Fibroblast of skin of right quadriceps (primary cell): ENCODE measurements around the gene RING1.
A peak's percentile ranks its signal among the peaks of the same experiment; 100 is the strongest.

Experiments used
- DNase-seq: peaks from one replicate; pipeline ENCODE4 v3.0.0-alpha.2; 2013

Gene RING1

DNA sequence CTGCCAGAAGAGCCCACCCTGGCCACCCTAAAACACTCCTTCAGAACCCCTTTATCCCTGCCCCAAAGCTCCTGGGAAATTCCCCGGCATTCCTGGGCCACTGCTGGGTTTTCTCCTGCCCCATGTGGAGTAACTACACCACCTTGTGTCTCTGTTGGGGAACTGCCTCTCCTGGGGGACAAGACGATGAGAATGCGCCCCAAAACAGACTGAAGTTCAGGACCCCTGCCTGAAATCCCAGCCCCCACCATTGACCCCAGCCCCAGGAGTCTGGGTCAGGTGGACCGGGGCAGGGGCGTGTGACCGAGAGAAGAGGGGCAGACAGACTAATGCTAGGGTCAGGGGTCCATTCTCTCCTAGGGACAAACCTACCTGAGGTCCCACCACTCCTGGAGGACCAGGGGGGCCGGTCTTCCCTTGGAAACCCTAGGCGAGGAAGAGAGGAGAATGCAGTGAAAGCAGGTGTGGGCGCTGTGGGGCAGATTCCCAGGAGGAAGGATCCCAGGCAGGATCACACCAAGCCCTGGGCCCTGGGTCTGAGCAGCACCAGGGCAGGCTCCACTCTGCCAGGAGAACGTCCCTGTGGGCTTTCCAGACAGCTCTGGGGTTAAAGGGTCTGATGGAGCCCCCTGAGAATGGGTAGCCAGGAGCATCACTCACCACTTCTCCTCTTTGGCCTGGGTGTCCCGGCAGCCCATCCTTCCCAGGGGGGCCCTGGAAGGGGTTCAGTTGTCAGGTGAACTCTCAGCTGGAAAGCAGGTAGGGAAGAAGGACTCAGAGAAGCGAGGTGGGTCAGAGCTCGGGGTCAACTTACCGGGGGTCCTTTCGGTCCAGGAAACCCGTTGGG is 35.4 kb upstream of the RING1 start:
- peak; percentile 22 for DNase-seq

DNA sequence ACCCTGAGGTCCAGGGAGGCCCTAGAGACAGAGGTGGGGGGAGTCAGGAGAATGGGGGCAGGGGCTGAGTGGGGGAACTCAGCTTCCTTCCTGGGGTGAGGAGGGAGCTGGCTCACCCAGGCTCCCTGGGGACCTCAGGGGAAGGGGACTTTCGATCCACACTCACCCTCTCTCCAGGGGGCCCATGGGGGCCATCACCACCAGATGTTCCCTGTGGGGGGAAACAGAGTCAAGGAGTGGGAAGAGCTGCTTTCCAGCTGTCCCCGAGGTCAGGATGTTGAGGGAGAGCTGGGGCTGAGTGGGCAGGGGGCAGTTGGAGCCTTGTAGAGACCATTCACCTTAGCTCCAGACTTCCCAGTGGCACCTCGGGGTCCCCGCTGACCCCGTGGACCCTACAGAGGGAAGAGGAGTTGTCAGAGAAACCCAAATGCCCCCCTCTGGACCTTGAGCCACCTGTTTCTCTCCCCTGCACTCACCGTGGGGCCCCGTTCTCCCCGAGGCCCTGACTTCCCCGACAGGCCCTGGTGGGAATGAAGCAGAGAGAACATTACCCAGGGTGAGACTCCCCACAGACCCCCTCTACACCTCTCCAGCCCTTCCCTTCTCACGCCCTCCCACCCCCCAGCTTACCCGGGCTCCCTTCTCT is 34.6 kb upstream of the RING1 start:
- no peak for DNase-seq

DNA sequence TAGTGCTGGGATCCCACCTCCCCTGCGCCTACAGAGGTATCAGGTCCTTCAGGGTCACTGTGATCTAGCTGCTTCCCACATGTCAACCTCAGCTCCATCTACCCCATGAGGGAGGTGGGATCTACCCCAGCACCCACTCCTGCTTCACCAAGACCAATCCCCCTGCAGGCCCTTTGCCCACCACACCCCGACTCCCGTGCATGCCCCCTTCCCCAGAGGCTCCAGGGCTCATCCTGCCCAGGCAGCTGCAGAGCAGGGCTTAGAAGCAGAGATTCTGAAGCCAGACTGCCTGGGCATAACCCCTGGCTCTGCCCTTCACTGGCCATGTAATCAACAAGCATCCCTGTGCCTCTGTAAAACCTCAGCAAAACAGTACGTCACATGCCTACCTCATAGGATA is 33.5 kb upstream of the RING1 start:
- DNase-seq: no peak

DNA sequence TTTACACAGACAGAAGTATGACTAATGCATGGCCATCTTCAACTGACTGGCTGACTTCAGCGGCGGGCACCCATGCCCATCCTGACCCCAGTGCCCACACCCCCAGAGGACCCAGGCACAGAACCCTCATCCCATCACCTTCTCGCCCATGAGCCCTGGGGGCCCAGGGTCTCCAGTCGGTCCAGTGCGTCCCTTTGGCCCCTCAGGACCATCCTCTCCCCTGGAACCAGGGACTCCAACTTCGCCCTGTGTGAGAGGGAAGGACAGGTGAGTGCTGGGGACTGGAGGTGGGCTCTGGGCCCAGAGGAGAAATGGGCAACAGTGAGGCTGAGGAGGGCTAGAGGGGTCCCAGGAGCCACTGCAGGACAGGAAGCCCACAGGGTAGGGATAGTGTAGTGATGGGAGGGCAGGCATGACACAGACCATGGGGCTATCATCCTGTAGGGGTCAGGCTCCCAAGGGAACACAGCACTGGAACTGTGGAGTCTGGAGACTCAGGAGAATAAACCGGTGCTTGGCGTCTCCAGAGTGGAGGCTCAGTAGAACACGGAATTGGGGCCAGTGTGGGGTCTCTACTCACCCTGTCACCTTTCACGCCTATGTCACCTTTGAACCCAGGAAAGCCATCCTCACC is 32.7 kb upstream of the RING1 start:
- DNase-seq: no peak

DNA sequence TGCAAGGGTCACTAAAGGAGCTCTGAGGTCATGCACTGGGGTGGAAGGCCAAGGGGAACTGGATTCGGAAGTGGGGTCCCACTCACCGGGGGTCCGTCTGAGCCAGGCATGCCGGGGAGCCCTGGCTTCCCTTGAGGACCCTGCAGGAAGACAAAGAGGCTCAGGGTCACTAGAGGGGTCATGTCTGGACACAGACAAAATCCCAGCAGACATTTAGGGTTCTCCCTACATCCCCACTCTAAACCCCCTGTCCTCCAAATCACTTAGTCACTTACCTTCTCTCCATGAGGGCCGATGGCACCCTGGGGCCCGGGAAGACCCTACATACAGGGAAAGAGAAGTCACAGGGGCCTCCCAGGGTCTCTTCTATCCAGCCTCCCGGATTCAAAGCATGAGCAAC is 31.4 kb upstream of the RING1 start:
- DNase-seq: no peak

DNA sequence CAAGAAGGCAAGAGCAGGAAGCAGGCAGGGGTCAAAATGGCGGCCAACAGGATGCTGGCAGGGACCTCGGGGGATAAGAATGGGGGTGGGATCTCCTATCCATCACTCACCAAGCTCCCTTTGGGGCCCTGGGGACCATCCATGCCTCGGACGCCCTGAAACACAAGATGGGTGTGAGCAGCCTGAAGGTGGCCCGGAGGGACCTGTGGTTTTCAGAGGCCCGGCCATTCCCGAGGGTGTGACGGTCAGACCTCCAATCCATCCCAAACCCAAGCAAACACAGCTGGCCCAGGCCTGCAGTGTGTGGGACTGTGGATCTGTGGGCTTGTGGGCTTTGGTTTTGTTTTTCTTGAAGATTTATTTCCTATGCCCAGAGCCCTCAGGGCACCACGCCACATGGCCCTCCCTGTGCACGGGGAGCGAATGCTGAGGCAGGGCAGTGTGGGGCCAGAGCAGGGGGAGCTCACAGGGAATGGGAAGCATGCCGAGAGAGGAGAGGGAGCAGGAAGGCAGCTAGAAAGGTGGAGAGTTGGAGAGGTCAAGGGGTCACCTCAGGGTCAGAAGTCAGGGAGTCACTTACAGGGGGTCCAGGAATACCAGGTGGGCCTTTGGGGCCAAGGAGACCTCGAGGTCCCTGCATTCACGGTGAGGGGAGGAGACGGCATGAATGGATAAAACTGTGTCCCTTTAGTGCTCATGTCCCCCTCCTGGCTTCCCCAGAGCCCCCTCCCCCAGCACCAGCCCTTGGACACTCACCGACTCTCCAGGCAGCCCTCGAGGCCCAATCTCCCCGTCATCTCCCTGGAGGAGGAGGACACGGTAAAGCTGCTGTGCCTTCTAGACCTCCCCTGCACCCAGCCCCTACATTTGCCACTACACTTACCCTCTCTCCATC is 30.5 kb upstream of the RING1 start:
- no peak for DNase-seq

DNA sequence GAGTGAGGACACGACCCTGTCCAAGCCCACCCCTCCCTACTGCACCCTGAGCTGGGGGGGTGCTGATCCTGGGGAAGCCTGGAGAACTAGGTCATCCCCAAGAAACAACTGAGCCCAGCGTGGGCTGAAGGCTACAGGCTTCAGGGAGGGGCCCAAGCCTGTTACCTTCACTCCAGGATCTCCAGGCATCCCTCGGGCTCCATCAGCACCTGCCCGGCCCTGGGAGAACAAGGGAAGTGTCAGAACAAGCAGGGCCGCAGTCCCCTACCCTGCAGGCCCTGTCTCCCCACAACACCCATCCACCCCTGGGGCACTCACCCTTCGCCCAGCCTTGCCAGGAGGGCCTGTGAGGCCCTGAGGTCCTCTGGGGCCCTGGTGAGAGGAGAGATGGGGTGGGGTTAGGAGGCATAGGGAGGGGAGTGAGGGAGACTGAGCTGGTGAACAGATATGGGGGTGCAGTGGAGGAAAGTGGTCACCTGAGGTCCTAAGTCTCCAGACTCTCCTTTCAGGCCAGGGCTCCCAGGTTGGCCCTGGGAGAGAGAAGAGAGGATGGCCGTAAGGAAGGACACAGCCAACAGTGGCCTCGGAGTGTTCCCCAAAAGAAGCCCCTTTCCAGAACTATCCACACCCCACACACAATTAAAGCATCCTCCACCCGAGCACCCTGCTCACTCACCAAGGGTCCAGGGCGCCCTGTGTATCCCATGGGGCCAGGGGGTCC is 29.4 kb upstream of the RING1 start:
- no peak for DNase-seq

DNA sequence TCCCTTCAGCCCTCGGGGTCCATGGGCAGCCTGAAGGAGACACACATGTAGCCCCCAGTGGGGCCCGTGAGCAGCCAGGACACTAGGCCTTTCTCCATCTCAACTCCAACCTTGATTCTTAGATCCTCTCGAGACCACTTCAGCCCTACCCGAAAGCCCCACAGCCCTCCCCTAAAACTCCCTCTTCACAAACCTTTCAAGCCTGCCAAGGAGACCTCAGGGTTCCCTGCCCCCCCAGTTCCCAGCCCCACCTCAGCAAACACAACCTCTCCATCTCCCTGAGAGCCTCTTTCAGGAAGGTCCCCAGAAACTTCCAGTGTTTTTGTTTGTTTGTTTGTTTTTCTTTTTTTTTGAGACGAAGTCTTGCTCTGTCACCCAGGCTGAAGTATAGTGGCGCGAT is 27.2 kb upstream of the RING1 start:
- no peak for DNase-seq

DNA sequence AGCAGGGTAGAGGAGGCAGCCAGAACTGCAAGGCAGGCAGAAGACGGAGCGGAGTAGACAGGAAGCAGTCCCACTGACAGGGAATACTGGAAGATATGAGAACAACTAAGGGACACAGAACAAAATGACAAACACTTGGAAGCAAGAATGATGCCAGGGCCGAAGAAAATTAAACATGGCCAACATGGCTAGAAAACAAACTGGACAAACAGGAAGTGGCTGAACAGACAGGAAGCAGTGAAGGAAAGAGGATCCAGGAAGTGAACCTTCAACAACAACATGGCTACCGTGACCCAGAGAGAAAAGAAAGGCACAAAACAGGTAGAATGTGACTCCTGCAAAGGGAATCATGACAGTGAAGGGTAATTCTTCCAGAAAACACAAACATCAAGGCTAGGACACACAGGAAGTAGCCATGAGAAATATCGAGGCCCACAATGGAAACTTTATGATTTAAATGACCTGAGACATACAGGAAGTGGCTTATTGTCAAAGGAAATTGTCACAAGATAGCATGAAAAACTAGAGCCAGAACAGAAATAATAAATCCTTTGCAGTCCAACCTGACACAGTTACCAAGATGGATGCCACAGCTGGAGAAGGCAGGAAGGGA is 25.1 kb upstream of the RING1 start:
- DNase-seq: no peak

DNA sequence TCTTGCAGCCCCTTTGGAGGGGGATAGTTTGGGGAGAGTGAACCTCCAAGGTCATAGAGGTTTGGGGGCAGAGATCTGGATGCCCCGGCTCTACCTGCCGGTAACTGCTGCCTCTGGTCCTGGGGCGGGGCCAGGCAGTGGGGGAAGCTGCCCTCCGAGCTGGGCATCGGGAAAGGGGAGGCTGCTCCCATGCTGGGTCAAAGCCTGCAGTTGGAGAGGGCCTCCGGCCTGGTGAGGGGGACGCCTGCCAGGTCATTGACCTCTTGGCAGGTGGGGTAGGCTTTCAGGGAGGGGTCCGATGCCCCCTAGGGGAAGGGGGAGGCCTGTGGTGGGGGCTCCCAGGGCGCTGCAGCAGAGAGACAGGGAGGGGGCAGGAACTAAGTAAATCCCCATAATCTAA is 23.1 kb upstream of the RING1 start:
- DNase-seq: no peak

DNA sequence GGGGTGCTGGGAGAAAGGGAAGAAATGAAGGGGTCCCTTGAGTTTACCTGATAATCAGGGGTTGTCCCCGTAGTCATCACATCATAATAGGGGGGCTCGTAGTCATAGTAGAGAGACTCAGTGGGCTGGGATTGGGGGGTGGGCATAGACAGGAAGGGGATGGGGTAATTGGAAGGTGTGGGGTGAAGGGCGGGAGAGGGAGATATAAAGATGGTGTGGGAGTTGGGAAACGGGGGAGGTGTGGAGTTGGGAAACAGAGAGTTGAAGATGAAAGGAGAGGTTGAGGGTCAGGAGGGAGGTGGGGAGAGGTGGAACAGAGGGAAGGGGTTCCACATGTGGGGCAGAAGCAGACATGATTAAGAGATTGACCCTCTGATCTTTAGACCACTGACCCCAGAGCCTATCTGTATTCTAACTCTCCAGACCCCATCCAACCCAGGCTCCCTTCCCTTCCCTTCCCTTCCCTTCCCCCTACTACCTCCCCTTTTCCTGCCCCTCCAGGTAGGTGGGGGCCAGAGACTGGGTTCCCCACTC is 22.6 kb upstream of the RING1 start:
- DNase-seq: no peak

DNA sequence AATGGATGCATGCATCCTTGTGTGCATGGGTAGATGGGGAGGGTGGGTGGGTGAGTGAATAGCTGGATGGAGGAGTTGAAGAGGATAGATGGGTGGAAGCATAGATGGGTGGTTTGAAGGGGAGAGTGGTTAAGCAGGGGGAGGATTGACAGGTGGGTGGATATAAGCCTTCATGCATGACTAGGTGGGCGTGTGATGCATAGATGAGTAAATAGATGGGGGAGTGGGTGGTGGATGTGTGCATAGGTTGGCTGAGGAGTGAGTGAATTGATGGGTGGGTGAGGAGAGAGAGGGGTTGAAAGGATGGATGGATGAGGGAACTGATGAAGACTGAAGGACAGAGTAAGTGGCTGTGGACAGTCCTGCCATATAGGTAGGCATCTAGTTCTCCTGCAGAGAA is 20.5 kb upstream of the RING1 start:
- DNase-seq: no peak

DNA sequence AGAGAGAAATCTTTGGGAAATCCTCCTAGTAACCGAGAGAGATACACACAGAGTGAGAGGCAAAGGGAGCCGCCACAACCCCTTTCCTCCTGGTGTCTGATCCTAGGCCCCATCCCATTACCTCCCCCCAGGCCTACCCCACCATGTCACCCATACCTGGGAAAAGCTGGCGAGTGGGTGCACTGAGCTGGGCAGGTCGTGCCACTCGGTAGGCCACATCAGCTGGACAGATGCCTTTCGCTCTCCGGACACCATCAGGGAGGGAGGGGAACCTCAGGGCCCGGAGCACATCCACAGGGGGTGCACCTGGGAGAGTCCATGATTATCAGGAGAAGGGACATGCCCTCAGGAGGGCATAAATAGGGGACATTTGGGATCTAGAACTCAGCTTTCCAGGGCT is 19.1 kb upstream of the RING1 start:
- no peak for DNase-seq

DNA sequence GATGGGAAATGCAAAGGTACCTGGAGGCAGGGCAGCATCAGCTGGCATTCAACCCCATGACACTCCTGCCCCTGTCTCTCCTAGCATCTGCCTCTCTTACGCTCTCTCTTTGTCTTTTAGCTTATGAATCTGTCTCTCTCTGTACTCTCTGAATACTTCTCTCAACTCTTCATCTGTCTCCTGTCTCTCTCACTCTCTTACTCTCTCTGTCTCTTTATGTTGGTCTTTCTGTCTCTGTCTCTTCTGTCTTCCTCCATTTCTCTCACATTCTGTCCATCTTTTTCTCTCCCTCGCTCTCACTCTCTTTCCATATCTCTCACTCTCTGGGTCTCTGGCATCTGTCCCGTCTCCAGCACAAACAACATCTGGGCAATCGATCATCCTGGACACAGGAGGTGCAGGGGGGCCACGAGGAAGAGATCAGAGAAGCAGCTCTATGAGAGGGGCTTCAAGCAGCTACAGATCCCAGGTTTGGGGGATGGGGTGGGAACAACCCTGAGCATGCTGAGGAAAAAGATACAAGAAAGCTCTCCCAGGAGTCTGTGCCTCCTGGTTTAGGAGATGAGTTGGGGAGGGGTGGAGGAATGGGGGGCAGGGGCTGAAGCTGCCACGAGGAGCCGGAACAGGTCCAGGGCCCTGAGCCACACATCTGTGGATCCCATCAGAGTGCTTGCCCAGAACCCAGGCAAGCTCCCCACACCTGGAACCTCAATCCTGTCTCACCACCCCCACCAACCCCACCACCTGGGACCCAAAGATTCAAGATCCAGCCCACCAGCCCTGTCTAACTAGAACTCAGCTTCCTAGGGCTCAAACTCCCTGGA is 18.5 kb upstream of the RING1 start:
- no peak for DNase-seq

DNA sequence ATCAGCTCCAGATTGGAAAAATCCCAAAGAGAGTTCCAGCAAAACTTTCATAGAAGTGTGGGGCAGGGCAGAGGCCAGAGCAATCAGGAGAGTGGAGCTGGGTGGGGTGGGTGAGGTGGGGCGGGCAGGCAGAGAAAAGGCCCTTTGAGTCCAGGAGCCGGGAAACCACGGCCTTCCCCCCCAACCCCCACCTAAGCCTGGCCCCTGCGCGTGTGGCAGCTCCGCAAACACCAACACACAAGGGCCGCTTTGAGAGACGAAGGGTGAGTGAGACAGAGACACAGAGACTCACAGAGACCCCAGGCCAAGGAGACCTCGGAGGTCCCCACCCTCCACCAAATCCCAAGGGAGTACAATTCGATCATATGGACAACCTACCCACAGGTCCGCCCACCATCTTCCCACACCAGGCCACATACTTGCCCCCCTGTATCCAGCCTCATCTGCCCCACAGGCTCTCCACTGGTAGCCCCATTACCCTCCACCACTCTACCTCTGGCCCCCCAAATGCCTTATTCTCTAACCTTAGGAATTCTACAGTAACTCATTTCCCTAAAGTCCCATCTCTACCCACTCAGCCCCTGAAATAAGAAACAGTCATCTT is 17.7 kb upstream of the RING1 start:
- no peak for DNase-seq

DNA sequence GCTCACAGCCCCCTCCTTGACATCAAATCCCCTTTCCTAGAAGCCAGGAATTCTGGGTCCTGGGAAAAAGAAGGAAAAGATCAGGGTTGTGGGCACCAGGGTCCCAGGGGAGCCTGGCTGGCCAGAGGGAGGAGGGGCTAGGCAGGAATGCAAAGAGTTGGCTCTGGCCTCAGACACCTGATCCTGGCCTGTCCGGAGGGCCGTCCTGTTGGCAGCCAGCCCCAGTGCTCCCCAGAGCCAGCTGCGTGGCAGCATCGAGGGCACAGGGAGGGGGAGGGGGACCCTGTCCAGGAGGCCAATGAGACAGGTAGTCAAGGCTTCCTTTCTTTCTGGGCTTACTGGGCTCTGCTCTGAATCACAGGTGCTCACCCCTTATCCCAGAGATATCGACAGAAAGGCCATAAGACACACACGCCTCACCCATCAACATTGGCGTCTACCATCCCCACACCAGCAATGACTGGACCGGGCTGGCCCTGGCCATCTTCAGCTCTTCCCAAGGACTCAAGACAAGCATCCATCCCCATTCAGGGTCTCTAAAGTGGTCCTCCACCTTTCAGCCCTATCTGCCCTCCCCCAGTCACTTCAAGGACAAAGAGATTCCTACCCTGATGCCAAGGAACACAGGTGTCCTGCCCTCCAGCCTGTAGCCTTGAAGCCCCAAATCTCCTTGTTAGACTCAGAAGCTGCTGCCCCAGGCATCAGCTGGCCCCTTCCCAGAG is 16.8 kb upstream of the RING1 start:
- DNase-seq: no peak

DNA sequence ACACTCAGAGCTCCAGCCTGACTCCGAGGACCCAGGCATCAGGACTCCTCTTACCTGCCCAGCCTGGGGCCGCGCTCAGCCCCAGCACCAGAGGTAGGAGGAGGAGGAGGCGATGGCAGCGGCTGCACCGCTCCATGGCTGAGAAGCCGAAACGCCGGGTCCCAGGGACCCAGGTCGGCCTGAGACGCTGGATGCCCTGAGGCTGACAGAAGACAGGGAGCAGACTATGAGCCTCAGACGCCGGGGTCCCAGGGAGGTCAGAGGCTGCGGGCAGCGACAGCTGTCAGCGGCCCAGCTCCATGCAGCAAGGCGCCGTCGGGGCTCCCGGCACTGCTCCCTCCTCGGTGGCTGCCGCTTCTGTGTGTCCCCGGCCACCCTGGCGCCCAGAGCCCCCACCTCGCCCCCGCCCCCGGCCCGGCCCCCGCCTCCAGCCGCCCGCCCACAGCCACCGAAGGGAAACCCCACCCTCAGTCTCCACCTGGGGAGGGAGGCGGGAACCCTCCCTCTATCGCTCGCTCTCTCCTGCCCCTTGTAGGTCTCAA is 16.1 kb upstream of the RING1 start, which contains the start of gene COL11A2:
TSS of gene COL11A2 (minus strand) at position 363 of the 542 bp plus-strand sequence. CDS start at position 136, 227 bp downstream.
- no peak for DNase-seq

DNA sequence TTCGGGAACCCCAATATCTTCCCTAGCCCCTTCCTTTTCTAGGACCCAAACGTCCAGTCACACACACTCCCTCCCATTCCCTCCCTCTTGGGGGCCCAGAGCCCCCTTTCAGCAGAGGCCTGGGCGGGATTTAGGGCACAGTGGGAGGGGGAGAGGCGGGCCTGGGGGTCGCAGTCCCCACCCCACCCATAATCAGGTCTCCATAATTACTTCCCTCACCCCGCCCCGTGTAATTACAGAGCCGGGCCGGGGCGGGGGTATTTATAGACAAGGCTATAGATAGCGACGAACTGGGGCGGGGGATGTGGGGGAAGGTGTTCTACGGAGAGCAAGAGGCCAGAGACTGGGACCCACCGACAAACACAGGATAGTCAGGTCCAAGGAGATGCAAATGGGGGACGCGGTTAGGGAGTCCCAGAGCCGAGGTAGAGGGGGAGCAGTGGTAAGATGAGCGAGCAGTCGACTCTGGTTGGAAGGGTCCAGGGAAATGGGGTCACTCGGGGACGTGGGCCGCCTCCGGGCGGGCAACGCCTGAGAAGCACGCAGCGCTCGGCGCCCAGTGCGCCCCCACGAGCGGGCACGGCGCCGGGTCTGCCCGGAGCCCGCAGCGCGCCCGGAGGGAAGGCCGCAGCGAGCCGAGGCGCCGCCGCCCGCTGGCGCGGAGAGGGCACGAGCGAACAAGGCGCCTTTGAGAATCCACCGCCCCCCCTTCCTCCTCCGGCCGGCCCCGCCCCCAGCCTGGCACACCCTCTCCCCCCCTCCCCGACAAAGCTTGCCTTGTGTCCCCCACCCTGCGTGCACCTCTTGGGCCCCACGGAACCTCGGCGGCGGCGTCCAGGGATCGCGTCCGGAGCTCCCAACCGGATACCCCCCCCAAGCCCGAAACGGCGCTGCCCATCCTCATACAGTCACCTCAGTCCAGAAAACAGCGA is 15.4 kb upstream of the RING1 start:
- no peak for DNase-seq
